ENCODE measurements around the gene SIAH1.
"Not testable (repeated sequence)": the region's sequence is repeated elsewhere in the genome, so short reads cannot be mapped to it uniquely, and the experiment has no call there.

The SIAH1 gene

GRCh38 chr16:48381201-48381600 is 4.0 kb downstream of the SIAH1 start:
- H3K27ac ChIP-seq: no peak overlapping the region
- H3K4me3 ChIP-seq: no peak overlapping the region
- TF ChIP-seq CTCF (IDR thresholded peaks at IDR 0.05): no peak
- DNase-seq (ENCODE audit: low spot score): no peak

GRCh38 chr16:48378836-48379235 is 6.4 kb downstream of the SIAH1 start:
- DNase-seq (ENCODE audit: low spot score): no peak
- peak overlapping the region; percentile 13 for H3K4me3 ChIP-seq
- TF ChIP-seq CTCF (IDR thresholded peaks at IDR 0.05): no peak
- peak overlapping the region in 1 of 2 donors; percentile 3 for H3K27ac ChIP-seq

GRCh38 chr16:48378276-48378675 is 6.9 kb downstream of the SIAH1 start:
- H3K27ac ChIP-seq: peak overlapping the region in 1 of 2 donors; percentile 3
- no peak for DNase-seq (ENCODE audit: low spot score)

GRCh38 chr16:48377301-48377700 is 7.9 kb downstream of the SIAH1 start:
- not testable (repeated sequence) for H3K27ac ChIP-seq; H3K4me3 ChIP-seq; DNase-seq (ENCODE audit: low spot score)

More at GRCh38 chr16:48378276-48378675, 6.9 kb downstream of the SIAH1 start:
- peak overlapping the region; percentile 13 for H3K4me3 ChIP-seq
- no peak for TF ChIP-seq CTCF (IDR thresholded peaks at IDR 0.05)

- Histone ChIP-seq H3K4me3 (no peak overlapping the region), H3K27ac (no peak overlapping the region)
- TF ChIP-seq CTCF (IDR thresholded peaks at IDR 0.05): no peak
- no peak for DNase-seq (ENCODE audit: low spot score)
These were observed 11.0 kb downstream of the SIAH1 start for GRCh38 chr16:48374255-48374654.

- no peak for TF ChIP-seq CTCF (IDR thresholded peaks at IDR 0.05)
- Histone ChIP-seq H3K27ac (no peak overlapping the region), H3K4me3 (no peak overlapping the region)
- DNase-seq (ENCODE audit: low spot score): no peak
These were observed 11.8 kb downstream of the SIAH1 start for GRCh38 chr16:48373258-48374029.

GRCh38 chr16:48372744-48373143 is 12.5 kb downstream of the SIAH1 start:
- Histone ChIP-seq H3K27ac (no peak overlapping the region), H3K4me3 (peak overlapping the region; percentile 1)
- no peak for DNase-seq (ENCODE audit: low spot score)
- TF ChIP-seq CTCF (IDR thresholded peaks at IDR 0.05): no peak

Data from coronary artery (tissue), 2 donors.